HepG2 (cell line): ENCODE results near the gene DIS3L2. TPM values are rescaled to one million over a fixed set of nuclear protein-coding genes. Genes with fewer than 3 reads are reported as not detected.

ENCODE experiments used
- ATAC-seq: fragments of 200-7000 bp; cut with Tn5 transposase; 3 replicates; pipeline ENCODE4 v1.9.1; 2020; ENCODE audit warnings: mild to moderate bottlenecking, moderate library complexity
- BruUV-seq: library from RNA; stranded (reverse); fragments of 400-500 nt; replicated peaks from 2 replicates; lab custom pipeline; 2021; lab: Mats Ljungman, UMichigan
- CTCF ChIA-PET: fragments of 300-600 bp; formaldehyde crosslinking; extraction: SDS; loops from one replicate; lab custom pipeline; 2021; ENCODE audit warnings: low total read pairs, inconsistent platforms, low intra/inter-chr PET ratio; lab: Yijun Ruan, JAX
- POLR2A ChIA-PET: fragments of 350-600 bp; sonication (Branson Sonifier 250); formaldehyde crosslinking; loops from one replicate; lab custom pipeline; 2020; ENCODE audit warnings: antibody characterized with exemption, inconsistent platforms; lab: Yijun Ruan, JAX
- DNase-seq: peaks from one replicate; pipeline ENCODE4 v3.0.0-alpha.2; 2015; ENCODE audit warnings: low spot score
- FAIRE-seq: peaks from 3 replicates; lab custom pipeline; 2011; peaks lifted over from hg19 to GRCh38; lab: Jason Lieb, UNC
- H2AFZ ChIP-seq: one replicate; pipeline ENCODE4 v1.6.1; 2011; ENCODE audit warnings: low read length, inconsistent platforms
- H3K27ac ChIP-seq: fragments of 300-600 bp; 3 replicates; pipeline ENCODE4 v1.8.0; 2011; ENCODE audit warnings: mixed run types, mild to moderate bottlenecking, mixed read lengths, low read length, inconsistent platforms; ENCODE audit not compliant: insufficient read depth; ENCODE audit errors: extremely low read length
- H3K27me3 ChIP-seq, 2 experiments: fragments of 200-600 bp in 1 of 2; 2 replicates in 1 of 2; 3 replicates in 1 of 2; pipeline versions ENCODE4 v1.6.0 to v1.8.0; 2011; ENCODE audit warnings: low read length in 2 of 2, mild to moderate bottlenecking in 2 of 2, moderate library complexity in 2 of 2, inconsistent platforms in 1 of 2; ENCODE audit not compliant: insufficient read depth in 2 of 2, control insufficient read depth in 1 of 2
- H3K36me3 ChIP-seq, 2 experiments: fragments of 200-600 bp in 1 of 2; replicated peaks in 1 of 2; 2 replicates in 1 of 2; 3 replicates in 1 of 2; pipeline versions ENCODE4 v1.5.1 to v1.8.0; 2011; ENCODE audit warnings: low read length in 2 of 2, inconsistent platforms in 1 of 2; ENCODE audit not compliant: insufficient read depth in 2 of 2, control insufficient read depth in 1 of 2
- H3K4me1 ChIP-seq: 2 replicates; pipeline ENCODE4 v1.5.1; 2012; ENCODE audit warnings: low read length, inconsistent platforms; ENCODE audit not compliant: insufficient read depth
- H3K4me2 ChIP-seq: 2 replicates; pipeline ENCODE4 v1.6.0; 2011; ENCODE audit warnings: low read depth, low read length, inconsistent platforms
- H3K4me3 ChIP-seq, 3 experiments: fragments of 200-600 bp in 1 of 3; sonication (generic), shearing (Covaris generic) in 1 of 3; replicated peaks in 1 of 3; 2 replicates each; pipeline ENCODE4 v1.5.1; 2011 to 2016; ENCODE audit warnings: low read length in 3 of 3, inconsistent platforms in 2 of 3, low read depth in 2 of 3, mild to moderate bottlenecking in 2 of 3, control low read depth in 1 of 3, mixed read lengths in 1 of 3; ENCODE audit not compliant: insufficient read depth in 1 of 3
- H3K79me2 ChIP-seq: one replicate; pipeline ENCODE4 v1.6.1; 2011; ENCODE audit warnings: low read length, inconsistent platforms; ENCODE audit not compliant: insufficient read depth
- H3K9ac ChIP-seq: 2 replicates; pipeline ENCODE4 v1.6.0; 2011; ENCODE audit warnings: mild to moderate bottlenecking, low read depth, low read length, inconsistent platforms; ENCODE audit not compliant: insufficient read depth
- H3K9me3 ChIP-seq: 2 replicates; pipeline ENCODE4 v1.5.1; 2012; ENCODE audit warnings: mild to moderate bottlenecking, low read length
- H4K20me1 ChIP-seq: 2 replicates; pipeline ENCODE4 v1.6.0; 2011; ENCODE audit warnings: inconsistent platforms, mild to moderate bottlenecking, low read length, moderate library complexity; ENCODE audit not compliant: insufficient read depth
- ETV5 ChIP-seq: IDR thresholded peaks from 2 replicates; pipeline ENCODE4 v1.6.1; 2018; ENCODE audit warnings: missing biosample characterization, missing genetic modification reagents, inconsistent platforms, borderline replicate concordance
- HNRNPK ChIP-seq: fragments of 200-400 bp; formaldehyde crosslinking; IDR thresholded peaks from 2 replicates; pipeline ENCODE4 v1.6.1; 2018; ENCODE audit warnings: low read length, low read depth, moderate library complexity, mild to moderate bottlenecking; ENCODE audit not compliant: poor library complexity, severe bottlenecking
- HNRNPLL ChIP-seq: fragments of 200-400 bp; formaldehyde crosslinking; IDR thresholded peaks from 2 replicates; pipeline ENCODE4 v1.6.1; 2017; ENCODE audit warnings: mild to moderate bottlenecking, low read depth, low read length; ENCODE audit not compliant: poor library complexity, severe bottlenecking
- KDM1A ChIP-seq: IDR thresholded peaks from 2 replicates; pipeline ENCODE4 v1.6.1; 2016; ENCODE audit warnings: missing compliant biosample characterization
- NKX3-1 ChIP-seq: sonication (generic); formaldehyde crosslinking; IDR thresholded peaks from 2 replicates; pipeline ENCODE4 v1.5.0; 2020; ENCODE audit warnings: missing genetic modification reagents
- PCBP1 ChIP-seq: fragments of 200-400 bp; formaldehyde crosslinking; IDR thresholded peaks from 2 replicates; pipeline ENCODE4 v1.6.1; 2017; ENCODE audit warnings: mild to moderate bottlenecking, low read depth, low read length, borderline replicate concordance
- SIX4 ChIP-seq: sonication (generic); formaldehyde crosslinking; IDR thresholded peaks from 2 replicates; pipeline ENCODE4 v1.4.0; 2020; ENCODE audit warnings: missing genetic modification reagents
- SOX5 ChIP-seq: IDR thresholded peaks from 2 replicates; pipeline ENCODE4 v1.6.1; 2016; ENCODE audit warnings: borderline replicate concordance
- TBL1XR1 ChIP-seq: fragments of 150-350 bp; IDR thresholded peaks from 2 replicates; pipeline ENCODE4 v1.6.1; 2014; ENCODE audit warnings: borderline replicate concordance, low read length; ENCODE audit not compliant: partially characterized antibody
- TBP ChIP-seq: sonication (generic); formaldehyde crosslinking; IDR thresholded peaks from 2 replicates; pipeline ENCODE4 v1.5.0; 2020; ENCODE audit warnings: missing genetic modification reagents
- TEAD3 ChIP-seq: optimal IDR thresholded peaks from 2 replicates; pipeline ENCODE3; 2016; ENCODE audit warnings: borderline replicate concordance
- ZFYVE20 ChIP-seq: sonication (generic); formaldehyde crosslinking; IDR thresholded peaks from 2 replicates; pipeline ENCODE4 v1.8.0; 2023; ENCODE audit warnings: low read depth, mild to moderate bottlenecking, moderate library complexity, missing genetic modification reagents, borderline replicate concordance
- ZNF207 ChIP-seq: fragments of 450-650 bp; IDR thresholded peaks from 2 replicates; pipeline ENCODE4 v1.6.1; 2016; ENCODE audit warnings: antibody characterized with exemption, borderline replicate concordance
- ZNF776 ChIP-seq: sonication (generic); formaldehyde crosslinking; IDR thresholded peaks from 2 replicates; pipeline ENCODE4 v1.4.0; 2020; ENCODE audit warnings: mild to moderate bottlenecking, missing genetic modification reagents
- WGBS: methylation state at CpG from one replicate; pipeline ENCODE4 v1.1.6; 2017; ENCODE audit warnings: low lambda C conversion rate; 5-methylcytosine and 5-hydroxymethylcytosine counted together
- in situ Hi-C: cut with HindIII; loops from 2 replicates; pipeline ENCODE4 v1.10.0; 2017; ENCODE audit warnings: low pct_unique_long_range_greater_than_20kb; ENCODE audit not compliant: extremely low pct_ligation_motif_present
- intact Hi-C: fragments of 100-400 bp; cut with micrococcal nuclease; formaldehyde crosslinking; loops from one replicate; pipeline ENCODE4 v1.10.0; 2022; ENCODE audit not compliant: unreplicated experiment
- polyA plus RNA-seq, 8 experiments: library from polyadenylated mRNA; depleted of rRNA in 3 of 8; stranded (reverse) in 7 of 8; unstranded in 1 of 8; fragments of >200 nt; fragmentation: Illumina TruSeq in 4 of 8; extraction: Trizol in 4 of 8; gene quantifications; 2 replicates each; pipeline versions ENCODE4 v1.2.1 to v1.2.3, GENCODE V29; 2011 to 2016; ENCODE audit warnings: low read depth in 4 of 8, missing spikeins in 1 of 8, mixed read lengths in 1 of 8; ENCODE audit not compliant: insufficient read depth in 1 of 8
- total RNA-seq, 5 experiments: library from RNA; depleted of rRNA; stranded (reverse); fragments of >200 nt; fragmentation: Illumina TruSeq; extraction: Trizol; gene quantifications; 2 replicates each; pipeline ENCODE4 v1.2.3, GENCODE V29; 2016; ENCODE audit warnings: low read depth in 1 of 5
- TF ChIP-seq, protein P1 (sequence below): sonication (generic); formaldehyde crosslinking; IDR thresholded peaks from 2 replicates; pipeline ENCODE4 v1.4.0; 2020; ENCODE audit warnings: missing genetic modification reagents
- TF ChIP-seq, protein P2 (sequence below): sonication (generic); formaldehyde crosslinking; IDR thresholded peaks from 2 replicates; pipeline ENCODE4 v1.4.0; 2020; ENCODE audit warnings: missing genetic modification reagents; ENCODE audit errors: not compliant biosample characterization
- TF ChIP-seq, protein P3 (sequence below): sonication (generic); formaldehyde crosslinking; IDR thresholded peaks from 2 replicates; pipeline ENCODE4 v1.8.0; 2022; ENCODE audit warnings: low read depth, missing genetic modification reagents

Gene DIS3L2
- total and polyA plus RNA-seq, 2 of the 13 experiments (the other 11 are each of a cell fraction or from before 2014, with no cell fraction given): 7.0 to 23.9 TPM

DNA sequence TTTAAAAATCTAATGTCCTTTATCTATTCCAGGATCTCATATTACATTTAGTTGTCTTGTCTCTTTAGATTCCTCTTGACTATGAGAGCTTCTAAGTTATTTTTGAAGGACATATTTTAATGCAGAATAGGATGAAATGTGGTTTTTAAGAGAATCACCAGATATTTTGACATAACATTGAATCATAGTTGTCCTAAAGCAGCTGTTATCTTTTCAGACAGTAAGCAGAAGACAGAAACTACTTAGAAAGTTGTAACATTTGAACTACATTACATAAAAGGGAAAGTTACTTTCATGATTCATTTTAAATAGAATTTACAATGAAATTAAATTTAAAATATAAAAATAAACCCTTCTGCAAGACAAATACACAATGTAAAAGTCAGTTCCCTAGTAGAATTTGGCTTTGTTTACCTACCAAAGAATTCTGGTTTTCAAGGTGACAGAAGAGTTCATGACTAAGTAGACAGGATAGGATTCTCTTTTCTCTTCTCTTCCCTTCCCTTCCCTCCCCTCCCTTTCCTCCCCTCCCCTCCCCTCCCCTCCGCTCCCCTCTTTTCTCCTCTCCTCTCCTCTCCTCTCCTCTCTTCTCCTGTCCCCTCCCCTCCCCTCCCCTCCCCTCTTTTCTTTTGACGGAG, 186.0 kb downstream of the DIS3L2 start:
- H3K79me2 ChIP-seq: no peaks in the 10 kb centered on the region
- in situ Hi-C loops: loop anchor here (10.0 kb wide), 1 partner anchor 223 kb away; the partner anchor contains the start of gene NPPC

DNA sequence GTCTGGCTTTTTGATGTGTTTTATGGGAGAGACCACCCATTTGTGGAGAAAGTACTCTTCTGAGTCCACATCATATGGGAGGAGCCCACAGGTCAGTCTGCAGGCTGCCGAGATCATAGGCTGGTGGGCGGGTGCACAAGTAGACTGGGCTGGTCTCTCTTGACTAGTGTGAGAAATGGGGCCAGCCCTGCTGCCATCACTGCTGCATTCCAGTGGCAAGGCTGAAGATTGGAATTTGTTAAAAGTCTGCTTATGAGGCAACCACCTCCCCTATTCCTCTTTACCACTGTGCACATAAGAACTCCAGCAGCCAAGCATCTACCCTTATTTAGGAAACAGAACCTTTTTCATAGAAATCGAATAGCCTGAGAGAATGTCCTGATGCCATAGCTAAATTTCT, 200.7 kb downstream of the DIS3L2 start:
- H3K4me3 ChIP-seq: no peak overlapping the region
- ChIA-PET POLR2A (no interaction called here), CTCF (no interaction called here)
- DNase-seq (no peak), ATAC-seq (no peak), FAIRE-seq (no peak)
- no peak overlapping the region for H3K4me2 ChIP-seq
- H3K4me1 ChIP-seq: no peaks in the 10 kb centered on the region
- intact Hi-C loops (no loop called here), in situ Hi-C loops (no loop called here)
- no peak overlapping the region for H3K9ac ChIP-seq
- H4K20me1 ChIP-seq: no peaks in the 10 kb centered on the region
- peaks cover 13 to 19% of the 10 kb centered on the region in 2 experiments; a peak in 4 of 5 replicates for H3K36me3 ChIP-seq
- no peak overlapping the region for H2AFZ ChIP-seq
- H3K27ac ChIP-seq: no peak overlapping the region
- no peaks in the 10 kb centered on the region for H3K79me2 ChIP-seq
- no TSS peak for BruUV-seq
- no peaks in the 10 kb centered on the region for H3K9me3 ChIP-seq
- 100% methylated on average over 3 of the region's 3 CpGs for WGBS
- no peaks in the 10 kb centered on the region for H3K27me3 ChIP-seq
- no peak for TF ChIP-seq NKX3-1 (CRISPR knock-in tag)
- TF ChIP-seq, protein P1, sequence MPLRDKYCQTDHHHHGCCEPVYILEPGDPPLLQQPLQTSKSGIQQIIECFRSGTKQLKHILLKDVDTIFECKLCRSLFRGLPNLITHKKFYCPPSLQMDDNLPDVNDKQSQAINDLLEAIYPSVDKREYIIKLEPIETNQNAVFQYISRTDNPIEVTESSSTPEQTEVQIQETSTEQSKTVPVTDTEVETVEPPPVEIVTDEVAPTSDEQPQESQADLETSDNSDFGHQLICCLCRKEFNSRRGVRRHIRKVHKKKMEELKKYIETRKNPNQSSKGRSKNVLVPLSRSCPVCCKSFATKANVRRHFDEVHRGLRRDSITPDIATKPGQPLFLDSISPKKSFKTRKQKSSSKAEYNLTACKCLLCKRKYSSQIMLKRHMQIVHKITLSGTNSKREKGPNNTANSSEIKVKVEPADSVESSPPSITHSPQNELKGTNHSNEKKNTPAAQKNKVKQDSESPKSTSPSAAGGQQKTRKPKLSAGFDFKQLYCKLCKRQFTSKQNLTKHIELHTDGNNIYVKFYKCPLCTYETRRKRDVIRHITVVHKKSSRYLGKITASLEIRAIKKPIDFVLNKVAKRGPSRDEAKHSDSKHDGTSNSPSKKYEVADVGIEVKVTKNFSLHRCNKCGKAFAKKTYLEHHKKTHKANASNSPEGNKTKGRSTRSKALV (CRISPR knock-in tag): no peak
- no peak for TF ChIP-seq HNRNPLL
- TF ChIP-seq TEAD3 (CRISPR knock-in tag): no peak
- TF ChIP-seq ETV5: no peak
- no peak for TF ChIP-seq SOX5 (CRISPR knock-in tag)
- TF ChIP-seq, protein P2, sequence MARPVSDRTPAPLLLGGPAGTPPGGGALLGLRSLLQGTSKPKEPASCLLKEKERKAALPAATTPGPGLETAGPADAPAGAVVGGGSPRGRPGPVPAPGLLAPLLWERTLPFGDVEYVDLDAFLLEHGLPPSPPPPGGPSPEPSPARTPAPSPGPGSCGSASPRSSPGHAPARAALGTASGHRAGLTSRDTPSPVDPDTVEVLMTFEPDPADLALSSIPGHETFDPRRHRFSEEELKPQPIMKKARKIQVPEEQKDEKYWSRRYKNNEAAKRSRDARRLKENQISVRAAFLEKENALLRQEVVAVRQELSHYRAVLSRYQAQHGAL (CRISPR knock-in tag): no peak
- no peak for TF ChIP-seq SIX4 (CRISPR knock-in tag)
- TF ChIP-seq ZNF207: no peak
- no peak for TF ChIP-seq TBP

More for the DNA sequence above, 186.0 kb downstream of the DIS3L2 start:
- over 99% methylated on average over 2 of the region's 2 CpGs for WGBS
- no TSS peak for BruUV-seq
- Histone ChIP-seq H3K4me1 (no peaks in the 10 kb centered on the region), H4K20me1 (no peaks in the 10 kb centered on the region), H3K27me3 (no peaks in the 10 kb centered on the region), H3K27ac (no peak overlapping the region), H3K4me3 (no peak overlapping the region), H2AFZ (no peak overlapping the region), H3K9ac (no peak overlapping the region), H3K9me3 (no peaks in the 10 kb centered on the region), H3K36me3 (peaks cover 0 to 4% of the 10 kb centered on the region in 2 experiments; a peak in 2 of 5 replicates), H3K4me2 (no peak overlapping the region)
- CTCF ChIA-PET: no interaction called here
- POLR2A ChIA-PET: no interaction called here
- ATAC-seq (no peak), DNase-seq (no peak), FAIRE-seq (no peak)
- TF ChIP-seq TBL1XR1 (no peak), HNRNPK (peak; percentile 98), PCBP1 (peak; percentile 84; the same call in 1 of the 2 replicates), ZNF776 (CRISPR knock-in tag) (no peak), KDM1A (CRISPR knock-in tag) (no peak), ZFYVE20 (no peak)
- TF ChIP-seq, protein P3, sequence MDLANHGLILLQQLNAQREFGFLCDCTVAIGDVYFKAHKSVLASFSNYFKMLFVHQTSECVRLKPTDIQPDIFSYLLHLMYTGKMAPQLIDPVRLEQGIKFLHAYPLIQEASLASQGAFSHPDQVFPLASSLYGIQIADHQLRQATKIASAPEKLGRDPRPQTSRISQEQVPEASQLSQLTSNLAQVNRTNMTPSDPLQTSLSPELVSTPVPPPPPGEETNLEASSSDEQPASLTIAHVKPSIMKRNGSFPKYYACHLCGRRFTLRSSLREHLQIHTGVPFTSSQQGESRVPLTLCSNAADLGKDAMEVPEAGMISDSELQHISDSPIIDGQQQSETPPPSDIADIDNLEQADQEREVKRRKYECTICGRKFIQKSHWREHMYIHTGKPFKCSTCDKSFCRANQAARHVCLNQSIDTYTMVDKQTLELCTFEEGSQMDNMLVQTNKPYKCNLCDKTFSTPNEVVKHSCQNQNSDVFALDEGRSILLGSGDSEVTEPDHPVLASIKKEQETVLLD (CRISPR knock-in tag): no peak
- intact Hi-C loops: no loop called here
